GM13977 (cell line): ENCODE measurements around the gene MLLT10.

Experiments used
- DNase-seq: peaks from one replicate; pipeline ENCODE4 v3.0.0; 2012; ENCODE audit warnings: low spot score
- CTCF ChIP-seq: IDR thresholded peaks from 2 replicates; pipeline ENCODE4 v1.5.1; 2012; ENCODE audit warnings: mild to moderate bottlenecking, control low read depth; ENCODE audit not compliant: insufficient read depth; ENCODE audit errors: extremely low read depth, missing control alignments
- in situ Hi-C: fragments of 300-500 bp; cut with MboI; formaldehyde crosslinking; loops from one replicate; pipeline ENCODE4 v1.12.0; 2022; ENCODE audit warnings: low sequenced_read_pairs, low pct_unique_long_range_greater_than_20kb, mixed read lengths, inconsistent platforms; ENCODE audit not compliant: unreplicated experiment

MLLT10 gene

GRCh38 chr10:21740989-21741388 lies 207.0 kb downstream of the MLLT10 start:
- in situ Hi-C loops = no loop called here
- no peak for TF ChIP-seq CTCF
- DNase-seq = no peak

GRCh38 chr10:21742740-21743412 lies 208.8 kb downstream of the MLLT10 start:
- no peak for TF ChIP-seq CTCF
- in situ Hi-C loops = no loop called here
- no peak for DNase-seq

- in situ Hi-C loops = no loop called here
- TF ChIP-seq CTCF = no peak
- DNase-seq = no peak
Measured at GRCh38 chr10:21744223-21744622, 210.2 kb downstream of the MLLT10 start.

GRCh38 chr10:21746118-21746517 lies 212.1 kb downstream of the MLLT10 start:
- no peak for DNase-seq
- no peak for TF ChIP-seq CTCF
- in situ Hi-C loops = no loop called here

- no peak for DNase-seq
- no peak for TF ChIP-seq CTCF
- in situ Hi-C loops = no loop called here
Measured at GRCh38 chr10:21747809-21748208, 213.8 kb downstream of the MLLT10 start.

GRCh38 chr10:21749788-21750187 lies 215.8 kb downstream of the MLLT10 start:
- no peak for TF ChIP-seq CTCF
- no peak for DNase-seq
- in situ Hi-C loops = no loop called here

- in situ Hi-C loops = no loop called here
- no peak for TF ChIP-seq CTCF
- no peak for DNase-seq
Measured at GRCh38 chr10:21750424-21750823, 216.4 kb downstream of the MLLT10 start.
